HepG2 (cell line): ENCODE measurements around the gene SELPLG. TPM values are rescaled to one million over a fixed set of nuclear protein-coding genes. Genes with fewer than 3 reads are reported as not detected.

Experiments used
- ATAC-seq: fragments of 200-7000 bp; cut with Tn5 transposase; 3 replicates; pipeline ENCODE4 v1.9.1; 2020; ENCODE audit warnings: mild to moderate bottlenecking, moderate library complexity
- BruUV-seq: library from RNA; stranded (reverse); fragments of 400-500 nt; replicated peaks from 2 replicates; lab custom pipeline; 2021; lab: Mats Ljungman, UMichigan
- CTCF ChIA-PET: fragments of 300-600 bp; formaldehyde crosslinking; extraction: SDS; loops from one replicate; lab custom pipeline; 2021; ENCODE audit warnings: low total read pairs, inconsistent platforms, low intra/inter-chr PET ratio; lab: Yijun Ruan, JAX
- POLR2A ChIA-PET: fragments of 350-600 bp; sonication (Branson Sonifier 250); formaldehyde crosslinking; loops from one replicate; lab custom pipeline; 2020; ENCODE audit warnings: antibody characterized with exemption, inconsistent platforms; lab: Yijun Ruan, JAX
- DNase-seq: peaks from one replicate; pipeline ENCODE4 v3.0.0-alpha.2; 2015; ENCODE audit warnings: low spot score
- FAIRE-seq: peaks from 3 replicates; lab custom pipeline; 2011; peaks lifted over from hg19 to GRCh38; lab: Jason Lieb, UNC
- H2AFZ ChIP-seq: one replicate; pipeline ENCODE4 v1.6.1; 2011; ENCODE audit warnings: low read length, inconsistent platforms
- H3K27ac ChIP-seq: fragments of 300-600 bp; 3 replicates; pipeline ENCODE4 v1.8.0; 2011; ENCODE audit warnings: mixed run types, mild to moderate bottlenecking, mixed read lengths, low read length, inconsistent platforms; ENCODE audit not compliant: insufficient read depth; ENCODE audit errors: extremely low read length
- H3K27me3 ChIP-seq, 2 experiments: fragments of 200-600 bp in 1 of 2; 2 replicates in 1 of 2; 3 replicates in 1 of 2; pipeline versions ENCODE4 v1.6.0 to v1.8.0; 2011; ENCODE audit warnings: low read length in 2 of 2, mild to moderate bottlenecking in 2 of 2, moderate library complexity in 2 of 2, inconsistent platforms in 1 of 2; ENCODE audit not compliant: insufficient read depth in 2 of 2, control insufficient read depth in 1 of 2
- H3K36me3 ChIP-seq, 2 experiments: fragments of 200-600 bp in 1 of 2; replicated peaks in 1 of 2; 2 replicates in 1 of 2; 3 replicates in 1 of 2; pipeline versions ENCODE4 v1.5.1 to v1.8.0; 2011; ENCODE audit warnings: low read length in 2 of 2, inconsistent platforms in 1 of 2; ENCODE audit not compliant: insufficient read depth in 2 of 2, control insufficient read depth in 1 of 2
- H3K4me1 ChIP-seq: 2 replicates; pipeline ENCODE4 v1.5.1; 2012; ENCODE audit warnings: low read length, inconsistent platforms; ENCODE audit not compliant: insufficient read depth
- H3K4me2 ChIP-seq: 2 replicates; pipeline ENCODE4 v1.6.0; 2011; ENCODE audit warnings: low read depth, low read length, inconsistent platforms
- H3K4me3 ChIP-seq, 3 experiments: fragments of 200-600 bp in 1 of 3; sonication (generic), shearing (Covaris generic) in 1 of 3; replicated peaks in 1 of 3; 2 replicates each; pipeline ENCODE4 v1.5.1; 2011 to 2016; ENCODE audit warnings: low read length in 3 of 3, inconsistent platforms in 2 of 3, low read depth in 2 of 3, mild to moderate bottlenecking in 2 of 3, control low read depth in 1 of 3, mixed read lengths in 1 of 3; ENCODE audit not compliant: insufficient read depth in 1 of 3
- H3K79me2 ChIP-seq: one replicate; pipeline ENCODE4 v1.6.1; 2011; ENCODE audit warnings: low read length, inconsistent platforms; ENCODE audit not compliant: insufficient read depth
- H3K9ac ChIP-seq: 2 replicates; pipeline ENCODE4 v1.6.0; 2011; ENCODE audit warnings: mild to moderate bottlenecking, low read depth, low read length, inconsistent platforms; ENCODE audit not compliant: insufficient read depth
- H3K9me3 ChIP-seq: 2 replicates; pipeline ENCODE4 v1.5.1; 2012; ENCODE audit warnings: mild to moderate bottlenecking, low read length
- H4K20me1 ChIP-seq: 2 replicates; pipeline ENCODE4 v1.6.0; 2011; ENCODE audit warnings: inconsistent platforms, mild to moderate bottlenecking, low read length, moderate library complexity; ENCODE audit not compliant: insufficient read depth
- CSRNP1 ChIP-seq: sonication (generic); formaldehyde crosslinking; IDR thresholded peaks from 2 replicates; pipeline ENCODE4 v1.8.1; 2023; ENCODE audit warnings: mild to moderate bottlenecking, missing genetic modification reagents
- RARG ChIP-seq: sonication (generic); formaldehyde crosslinking; IDR thresholded peaks from 2 replicates; pipeline ENCODE4 v1.4.0; 2020; ENCODE audit warnings: low read depth, mild to moderate bottlenecking, missing genetic modification reagents
- SATB2 ChIP-seq: sonication (generic); formaldehyde crosslinking; IDR thresholded peaks from 2 replicates; pipeline ENCODE4 v1.5.0; 2020; ENCODE audit warnings: missing genetic modification reagents
- ZBTB46 ChIP-seq: sonication (generic); formaldehyde crosslinking; IDR thresholded peaks from 2 replicates; pipeline ENCODE4 v1.4.0; 2020; ENCODE audit warnings: mild to moderate bottlenecking, missing genetic modification reagents, borderline replicate concordance
- ZFP36 ChIP-seq: fragments of 150-350 bp; IDR thresholded peaks from 2 replicates; pipeline ENCODE4 v1.6.1; 2018; ENCODE audit warnings: borderline replicate concordance, low read length, low read depth; ENCODE audit not compliant: partially characterized antibody
- ZNF788 ChIP-seq: sonication (generic); formaldehyde crosslinking; IDR thresholded peaks from 2 replicates; pipeline ENCODE4 v1.5.0; 2020; ENCODE audit warnings: mild to moderate bottlenecking, missing genetic modification reagents, borderline replicate concordance
- WGBS: methylation state at CpG from one replicate; pipeline ENCODE4 v1.1.6; 2017; ENCODE audit warnings: low lambda C conversion rate; 5-methylcytosine and 5-hydroxymethylcytosine counted together
- in situ Hi-C: cut with HindIII; loops from 2 replicates; pipeline ENCODE4 v1.10.0; 2017; ENCODE audit warnings: low pct_unique_long_range_greater_than_20kb; ENCODE audit not compliant: extremely low pct_ligation_motif_present
- intact Hi-C: fragments of 100-400 bp; cut with micrococcal nuclease; formaldehyde crosslinking; loops from one replicate; pipeline ENCODE4 v1.10.0; 2022; ENCODE audit not compliant: unreplicated experiment
- polyA plus RNA-seq, 8 experiments: library from polyadenylated mRNA; depleted of rRNA in 3 of 8; stranded (reverse) in 7 of 8; unstranded in 1 of 8; fragments of >200 nt; fragmentation: Illumina TruSeq in 4 of 8; extraction: Trizol in 4 of 8; gene quantifications; 2 replicates each; pipeline versions ENCODE4 v1.2.1 to v1.2.3, GENCODE V29; 2011 to 2016; ENCODE audit warnings: low read depth in 4 of 8, missing spikeins in 1 of 8, mixed read lengths in 1 of 8; ENCODE audit not compliant: insufficient read depth in 1 of 8
- total RNA-seq, 5 experiments: library from RNA; depleted of rRNA; stranded (reverse); fragments of >200 nt; fragmentation: Illumina TruSeq; extraction: Trizol; gene quantifications; 2 replicates each; pipeline ENCODE4 v1.2.3, GENCODE V29; 2016; ENCODE audit warnings: low read depth in 1 of 5

Gene SELPLG
- total and polyA plus RNA-seq, 2 of the 13 experiments (the other 11 are each of a cell fraction or from before 2014, with no cell fraction given) = 0.12 TPM; not detected in 1

GRCh38 chr12:108603743-108604142 lies 30.0 kb downstream of the SELPLG start:
- Histone ChIP-seq H4K20me1 (no peaks in the 10 kb centered on the region), H3K27ac (no peak overlapping the region), H3K79me2 (no peaks in the 10 kb centered on the region), H2AFZ (no peak overlapping the region), H3K27me3 (peaks cover 5 to 8% of the 10 kb centered on the region in 2 experiments; a peak in 2 of 5 replicates), H3K4me2 (no peak overlapping the region), H3K36me3 (no peaks in the 10 kb centered on the region), H3K4me3 (no peak overlapping the region), H3K9ac (no peak overlapping the region), H3K4me1 (peaks cover 12% of the 10 kb centered on the region), H3K9me3 (no peaks in the 10 kb centered on the region)
- FAIRE-seq = no peak
- CTCF ChIA-PET = no interaction called here
- no peak for ATAC-seq
- POLR2A ChIA-PET = no interaction called here
- intact Hi-C loops = no loop called here
- TF ChIP-seq ZFP36 = peak; percentile 18
- no peak for TF ChIP-seq SATB2 (CRISPR knock-in tag)
- in situ Hi-C loops = no loop called here
- no peak for DNase-seq
- WGBS = 17% methylated on average over 1 of the region's 4 CpGs
- no TSS peak for BruUV-seq

- no peak for FAIRE-seq
- Histone ChIP-seq H3K27me3 (peaks cover 5 to 6% of the 10 kb centered on the region in 2 experiments; a peak in 2 of 5 replicates), H4K20me1 (no peaks in the 10 kb centered on the region), H3K4me3 (no peak overlapping the region), H3K4me1 (peaks cover 12% of the 10 kb centered on the region), H3K79me2 (no peaks in the 10 kb centered on the region), H3K36me3 (no peaks in the 10 kb centered on the region), H3K4me2 (no peak overlapping the region), H3K9me3 (no peaks in the 10 kb centered on the region), H2AFZ (no peak overlapping the region), H3K27ac (no peak overlapping the region), H3K9ac (no peak overlapping the region)
- DNase-seq = no peak
- no peak for TF ChIP-seq ZBTB46 (CRISPR knock-in tag)
- TF ChIP-seq RARG (CRISPR knock-in tag) = no peak
- TF ChIP-seq ZNF788 (CRISPR knock-in tag) = no peak
- TF ChIP-seq CSRNP1 = no peak
- ChIA-PET CTCF (no interaction called here), POLR2A (no interaction called here)
- in situ Hi-C loops = no loop called here
- WGBS = 0% methylated on average over 1 of the region's 15 CpGs
- intact Hi-C loops = no loop called here
- BruUV-seq = no TSS peak
- no peak for ATAC-seq
Observed at GRCh38 chr12:108602976-108603704, 30.6 kb downstream of the SELPLG start.
